GM21526 (cell line): ENCODE measurements around the gene HYPK.
"Not testable (repeated sequence)": the region's sequence is repeated elsewhere in the genome, so short reads cannot be mapped to it uniquely, and the experiment has no call there.

Experiments used
- ATAC-seq: cut with Tn5 transposase; IDR thresholded peaks from one replicate; pipeline ENCODE4 v1.9.1; 2021; ENCODE audit warnings: moderate library complexity; ENCODE audit not compliant: unreplicated experiment, low FRiP score

Gene HYPK

DNA sequence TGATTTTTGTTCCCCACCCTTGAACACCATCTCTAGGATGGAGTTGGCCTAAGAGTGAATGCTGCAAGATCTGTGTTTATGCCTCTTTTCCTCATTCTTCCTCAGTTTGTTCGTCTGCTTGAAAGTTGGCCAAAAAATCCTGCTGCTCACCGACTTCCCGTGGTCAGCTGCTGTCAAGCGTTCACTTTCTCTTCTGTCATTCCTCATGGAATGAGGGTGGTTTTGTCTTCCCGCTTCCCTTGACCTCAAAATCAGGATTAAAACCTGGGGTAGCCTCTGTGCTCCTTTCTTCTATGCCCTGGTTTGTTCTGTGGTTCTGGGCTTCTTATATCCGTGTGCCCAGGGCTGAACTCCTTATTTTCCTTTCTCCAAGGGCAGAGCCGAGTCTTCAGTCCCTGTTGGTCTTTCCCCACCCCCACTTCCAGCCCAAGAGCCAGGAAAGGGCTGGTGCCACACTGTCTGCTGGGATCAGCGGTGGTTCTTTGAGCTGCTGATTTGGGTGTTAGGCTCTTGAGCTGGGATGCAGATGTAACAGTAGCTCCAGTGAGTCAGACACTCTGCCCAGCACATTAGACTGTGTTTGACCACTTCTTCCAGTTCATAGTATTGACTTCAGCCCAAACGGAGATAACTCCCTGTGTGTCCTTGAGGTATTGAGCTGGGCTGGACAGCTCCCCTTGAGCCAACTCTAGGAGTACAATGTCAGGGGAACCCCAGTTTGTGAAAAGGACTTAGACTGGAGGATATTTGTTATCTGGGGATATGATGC lies 5.9 kb upstream of the HYPK start:
- ATAC-seq: no peak

DNA sequence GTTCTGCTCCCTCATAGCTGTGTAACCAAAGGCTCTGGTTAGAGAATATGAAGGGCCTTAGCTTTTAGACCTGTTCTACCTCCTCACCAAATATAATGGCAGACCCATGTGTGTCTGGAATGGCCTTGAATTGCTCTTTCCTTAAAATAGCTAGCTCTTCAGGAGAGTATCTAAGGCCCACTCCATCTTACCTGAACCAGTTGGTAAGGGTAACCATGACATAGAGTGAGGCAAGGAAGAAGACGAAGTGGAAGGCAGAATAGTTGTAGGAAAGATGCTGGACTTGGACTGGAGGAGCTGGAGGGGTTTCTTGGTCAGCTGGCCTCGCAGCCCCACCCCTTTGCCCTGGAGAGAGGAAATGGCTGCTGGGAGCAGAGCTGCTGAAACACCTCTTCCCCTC lies 5.2 kb upstream of the HYPK start:
- ATAC-seq: no peak

DNA sequence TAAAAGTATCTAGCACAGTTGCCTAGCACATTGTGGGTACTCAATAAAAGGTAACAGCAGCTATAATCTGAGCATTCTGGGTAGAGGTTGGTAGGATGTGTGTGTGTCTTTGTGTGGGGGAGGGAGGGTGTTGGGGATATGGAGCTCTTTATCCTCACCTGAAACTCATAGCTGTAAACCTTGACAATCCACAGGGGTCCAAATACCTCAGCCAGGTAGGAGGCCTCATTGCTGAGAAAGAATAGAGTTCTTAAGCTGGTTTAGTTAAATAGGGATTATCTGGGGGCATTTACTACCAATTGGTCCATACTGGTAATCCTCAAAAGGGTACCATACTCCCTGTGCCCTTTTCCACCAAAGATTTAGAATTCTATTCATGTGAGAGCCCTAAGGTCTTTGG lies 4.4 kb upstream of the HYPK start:
- ATAC-seq: no peak

DNA sequence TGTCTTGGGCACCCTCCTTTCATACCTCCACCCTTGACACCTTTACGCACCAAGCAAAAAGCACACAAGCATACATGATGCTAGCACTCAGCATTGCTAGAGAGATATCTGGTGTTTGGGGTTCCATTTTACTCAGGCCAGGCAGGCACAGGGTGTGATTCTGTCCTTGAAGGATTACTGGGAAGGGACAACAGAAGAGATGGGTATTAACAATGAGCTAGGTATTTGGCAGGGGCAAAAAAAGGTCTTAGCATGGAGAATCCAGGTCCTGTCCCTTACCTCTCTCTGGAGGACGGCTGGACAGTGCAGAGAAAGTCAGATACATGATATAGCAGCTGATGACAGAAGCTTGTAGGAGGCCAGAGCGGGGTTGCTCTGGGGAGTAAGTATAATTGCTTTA lies 3.8 kb upstream of the HYPK start:
- no peak for ATAC-seq

DNA sequence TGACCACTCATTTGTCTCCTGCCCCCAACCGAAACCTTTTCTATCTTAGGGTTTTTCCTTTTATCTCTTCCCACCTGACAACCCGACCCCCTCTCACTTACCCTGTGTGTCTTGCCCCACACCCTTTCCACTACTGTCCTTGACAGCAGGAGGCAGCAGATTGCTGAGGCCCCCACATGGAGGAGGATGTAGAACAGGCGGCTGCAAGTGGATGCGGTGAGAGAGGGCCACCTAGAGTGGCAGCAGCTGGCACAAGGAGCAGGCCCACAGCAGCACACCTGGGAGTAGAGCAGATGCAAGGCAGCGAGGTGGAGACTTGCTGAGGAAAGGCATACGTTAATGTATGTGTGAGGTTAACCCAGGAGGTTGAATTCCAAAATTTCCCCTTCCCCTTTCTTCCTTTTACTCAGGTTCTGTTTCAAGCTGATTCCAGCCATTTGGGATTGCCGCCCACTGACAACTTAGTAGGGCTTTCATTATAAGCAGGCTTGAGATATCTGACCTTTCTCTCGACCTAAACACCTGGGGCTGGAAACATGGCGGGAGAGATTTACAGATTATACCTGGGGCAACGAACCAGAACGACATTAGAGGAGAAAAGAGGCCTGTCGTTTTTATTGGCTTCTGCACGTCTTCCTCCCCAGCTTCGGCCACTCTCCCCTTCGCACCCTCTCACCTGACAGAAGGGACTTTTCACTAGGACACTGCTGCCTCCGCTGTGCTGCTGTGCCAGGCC lies 1.0 kb upstream of the HYPK start:
- ATAC-seq: no peak

DNA sequence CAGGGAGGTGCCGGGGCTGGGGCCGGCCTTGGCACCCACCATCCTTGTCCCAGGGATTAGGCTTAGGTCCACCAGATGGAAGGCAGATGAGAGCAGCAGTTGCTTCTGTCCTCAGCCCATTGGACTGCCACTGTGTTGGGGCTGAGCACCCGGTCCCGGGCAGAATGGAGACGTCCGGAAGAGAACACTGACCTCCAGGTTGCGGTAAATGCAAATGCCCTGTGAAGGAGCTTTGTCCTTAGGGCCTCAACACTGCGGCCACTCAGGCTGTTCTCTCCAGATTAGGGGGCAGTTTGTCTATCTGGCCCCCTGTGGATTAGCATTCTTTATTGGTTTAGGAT lies 484 bp upstream of the HYPK start, which contains the start of gene SERINC4:
TSS of gene SERINC4 (minus strand) at position 276 of the 341 bp plus-strand sequence. CDS start at position 42, 234 bp downstream.
- ATAC-seq: no peak

DNA sequence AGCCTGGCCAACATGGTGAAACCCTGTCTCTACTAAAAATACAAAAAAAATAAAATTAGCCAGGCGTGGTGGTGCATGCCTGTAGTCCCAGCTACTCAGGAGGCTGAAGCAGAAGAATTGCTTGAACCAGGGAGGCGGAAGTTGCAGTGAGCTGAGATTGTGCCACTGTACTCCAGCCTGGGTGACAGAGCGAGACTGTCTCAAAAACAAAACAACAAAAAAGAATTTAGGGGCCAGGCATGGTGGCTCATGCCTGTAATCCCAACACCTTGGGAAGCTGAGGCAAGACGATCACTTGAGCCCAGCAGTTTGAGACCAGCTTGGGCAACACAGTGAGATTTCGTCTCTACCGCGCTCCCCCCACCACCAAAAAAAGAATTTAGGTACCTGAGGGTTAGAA lies 2.3 kb downstream of the HYPK start:
- ATAC-seq: not testable (repeated sequence)

DNA sequence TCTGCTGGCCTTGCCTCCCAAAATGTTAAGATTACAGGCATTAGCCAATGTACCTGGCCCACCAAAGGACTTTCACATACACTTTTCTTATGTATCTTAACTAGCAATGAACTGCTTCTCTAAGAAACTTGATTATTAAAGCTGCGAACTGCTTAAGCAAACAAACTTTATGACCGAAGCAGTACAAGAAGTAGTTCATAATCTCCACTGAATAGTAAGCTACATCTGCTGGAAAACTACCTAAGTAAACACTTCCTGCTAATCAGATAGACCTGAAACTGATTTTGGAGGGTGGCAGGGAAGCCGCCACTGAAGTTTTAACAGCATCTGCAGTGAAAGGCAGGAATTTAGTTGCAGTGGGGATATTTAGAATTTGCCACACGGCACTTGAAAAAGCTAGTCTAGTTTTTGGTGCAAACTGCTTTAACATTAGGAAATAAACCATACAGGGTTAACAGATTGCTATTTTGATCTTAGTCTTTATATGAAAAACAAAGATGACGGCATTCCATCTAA lies 8.1 kb downstream of the HYPK start:
- ATAC-seq: no peak

DNA sequence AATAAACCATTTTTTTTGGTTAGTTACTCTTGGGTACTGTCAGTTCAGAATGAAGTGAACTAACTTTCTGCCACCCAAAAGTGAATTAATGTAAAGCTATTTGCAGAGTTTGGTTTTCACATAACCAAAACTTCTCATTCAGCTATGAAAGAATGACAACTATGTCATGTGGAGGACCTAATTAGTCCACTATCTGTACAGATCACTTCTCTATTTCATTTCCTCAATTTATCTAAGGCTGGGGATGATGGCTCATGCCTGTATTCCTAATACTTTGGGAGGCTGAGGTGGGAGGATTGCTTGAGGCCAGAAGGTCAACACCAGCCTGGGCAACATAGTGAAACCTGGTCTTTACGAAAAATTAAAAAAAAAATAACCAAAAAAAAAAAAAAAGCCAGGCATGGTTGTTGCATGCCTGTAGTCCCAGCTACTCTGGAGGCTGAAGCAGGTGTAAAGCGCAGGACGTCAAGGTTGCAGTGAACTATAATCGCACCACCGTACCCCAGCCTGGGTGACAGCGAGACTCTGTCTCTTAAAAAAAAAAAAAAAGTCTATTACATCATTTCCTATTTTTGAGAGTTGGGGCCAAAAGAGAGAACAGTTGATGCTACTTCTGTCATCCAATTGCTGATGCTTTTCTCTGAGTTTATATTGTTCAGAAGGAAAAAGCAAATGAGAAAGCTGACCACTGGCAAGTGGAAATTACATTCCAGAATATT lies 8.7 kb downstream of the HYPK start:
- peak; percentile 54 for ATAC-seq

DNA sequence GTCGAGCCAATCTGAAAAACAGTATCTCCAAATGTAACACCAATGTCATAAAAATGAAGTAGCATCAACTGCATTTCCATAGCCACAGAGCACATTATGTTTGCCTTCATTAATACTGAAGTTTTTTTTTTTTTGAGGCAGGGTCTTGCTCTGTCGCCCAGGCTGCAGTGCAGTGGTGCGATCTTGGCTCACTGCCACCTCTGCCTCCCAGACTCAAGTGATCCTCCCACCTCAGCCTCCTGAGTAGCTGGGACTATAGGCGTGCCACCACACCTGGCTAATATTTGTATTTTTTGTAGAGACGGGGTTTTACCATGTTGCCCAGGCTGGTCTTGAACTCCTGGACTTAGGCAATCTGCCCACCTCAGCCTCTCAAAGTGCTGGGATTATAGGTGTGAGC lies 14.7 kb downstream of the HYPK start:
- ATAC-seq: not testable (repeated sequence)

DNA sequence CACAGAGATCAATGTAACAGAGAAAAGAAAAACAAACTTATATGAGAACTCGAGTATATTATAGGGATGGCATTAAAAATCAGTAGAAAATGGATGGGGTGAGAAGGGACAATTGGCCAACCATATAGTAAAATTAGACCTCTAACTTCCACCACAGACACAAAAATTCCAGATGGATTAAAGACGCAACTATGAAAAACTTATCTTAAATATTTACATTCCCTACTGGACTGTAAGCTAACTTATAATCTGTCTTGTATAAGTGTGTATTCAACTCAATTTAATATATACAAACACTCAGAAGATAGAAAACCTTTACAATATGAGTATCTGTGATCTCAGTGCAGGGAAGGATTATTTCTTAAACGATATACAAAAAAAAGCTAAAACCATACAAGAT lies 21.1 kb downstream of the HYPK start:
- ATAC-seq: no peak

DNA sequence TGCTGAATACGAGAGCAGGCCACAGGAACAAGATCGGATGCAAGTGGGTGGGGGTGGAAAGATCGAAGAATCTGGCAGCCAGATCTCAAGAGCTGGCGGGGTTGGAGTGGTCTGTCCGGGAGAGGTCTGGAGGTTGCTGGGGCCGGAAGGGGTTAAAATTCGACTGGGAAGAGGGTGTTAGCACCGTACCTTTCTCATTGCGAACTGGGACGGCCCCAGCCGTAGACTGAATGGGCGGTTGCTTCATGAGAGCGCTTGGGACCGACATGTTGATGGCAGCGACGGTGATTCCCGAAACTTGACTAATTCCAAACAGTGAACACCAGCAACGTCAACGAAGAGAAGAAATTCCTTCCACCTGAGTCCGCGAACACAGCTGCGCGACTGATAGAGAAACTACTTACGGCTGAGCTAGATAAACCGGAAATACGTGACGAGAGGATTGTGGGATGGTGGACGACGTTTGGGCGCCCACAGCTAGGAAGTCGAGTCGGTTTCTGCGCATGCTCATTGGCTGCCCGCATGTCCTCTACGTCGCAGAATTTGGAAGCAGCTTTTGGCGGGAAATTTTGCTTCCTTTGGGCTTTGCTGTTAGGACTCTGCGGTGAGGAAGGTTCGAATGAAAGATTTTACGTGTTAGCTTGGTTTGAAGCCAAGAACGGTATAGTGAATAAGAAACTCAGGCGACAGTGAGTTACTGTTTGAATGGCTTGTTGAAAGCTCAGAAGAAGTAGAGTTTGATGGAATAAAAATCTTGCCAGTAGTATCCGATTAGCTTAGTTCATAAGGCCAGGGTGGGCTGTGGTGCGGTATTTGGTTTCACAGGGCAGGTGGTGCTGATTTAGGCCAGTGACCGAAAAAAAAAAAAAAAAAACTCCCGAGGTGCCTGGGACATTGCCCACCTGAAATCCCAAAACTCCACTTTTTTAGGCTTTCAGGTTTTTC lies 24.2 kb downstream of the HYPK start, which contains the start of gene MFAP1:
TSS of gene MFAP1 (minus strand) at position 389 of the 945 bp plus-strand sequence. CDS start at position 268, 121 bp downstream.
- ATAC-seq: peak; percentile 61

DNA sequence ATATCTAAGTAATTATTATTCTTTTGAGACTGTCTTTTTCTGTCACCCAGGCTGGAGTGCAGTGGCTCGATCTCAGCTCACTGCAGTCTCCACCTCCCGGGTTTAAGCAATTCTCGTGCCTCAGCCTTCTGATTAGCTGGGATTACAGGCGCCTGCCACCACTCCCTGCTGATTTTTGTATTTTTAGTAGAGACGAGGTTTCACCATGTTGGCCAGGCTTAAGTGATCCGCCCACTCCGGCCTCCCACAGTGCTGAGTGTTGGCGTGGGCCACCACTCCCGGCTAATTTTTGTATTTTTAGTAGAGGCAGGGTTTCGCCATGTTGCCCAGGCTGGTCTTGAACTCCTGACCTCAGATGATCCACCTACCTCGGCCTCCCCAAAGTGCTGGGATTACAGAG lies 24.9 kb downstream of the HYPK start:
- ATAC-seq: not testable (repeated sequence)

DNA sequence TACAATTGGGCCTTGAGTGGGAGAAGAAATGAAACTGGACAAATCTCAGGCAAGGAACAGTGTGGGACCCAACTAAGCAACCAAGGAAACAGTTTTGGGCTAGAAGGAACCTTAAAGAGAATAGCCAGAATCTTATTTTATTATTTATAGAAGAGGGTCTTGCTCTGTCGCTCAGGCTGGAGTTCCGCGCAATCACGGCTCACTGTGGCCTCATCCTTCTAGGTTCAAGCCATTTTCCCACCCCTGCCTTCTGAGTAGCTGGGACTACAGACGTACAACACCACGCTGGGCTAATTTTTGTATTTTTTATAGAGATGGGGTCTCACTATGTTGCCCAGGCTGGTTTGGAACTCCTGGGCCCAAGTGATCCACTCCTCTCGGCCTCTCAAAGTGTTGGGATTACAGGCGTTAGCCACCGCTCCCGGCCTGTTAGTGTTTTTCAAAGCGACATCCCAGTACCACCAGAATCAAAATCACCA lies 25.7 kb downstream of the HYPK start:
- no peak for ATAC-seq

DNA sequence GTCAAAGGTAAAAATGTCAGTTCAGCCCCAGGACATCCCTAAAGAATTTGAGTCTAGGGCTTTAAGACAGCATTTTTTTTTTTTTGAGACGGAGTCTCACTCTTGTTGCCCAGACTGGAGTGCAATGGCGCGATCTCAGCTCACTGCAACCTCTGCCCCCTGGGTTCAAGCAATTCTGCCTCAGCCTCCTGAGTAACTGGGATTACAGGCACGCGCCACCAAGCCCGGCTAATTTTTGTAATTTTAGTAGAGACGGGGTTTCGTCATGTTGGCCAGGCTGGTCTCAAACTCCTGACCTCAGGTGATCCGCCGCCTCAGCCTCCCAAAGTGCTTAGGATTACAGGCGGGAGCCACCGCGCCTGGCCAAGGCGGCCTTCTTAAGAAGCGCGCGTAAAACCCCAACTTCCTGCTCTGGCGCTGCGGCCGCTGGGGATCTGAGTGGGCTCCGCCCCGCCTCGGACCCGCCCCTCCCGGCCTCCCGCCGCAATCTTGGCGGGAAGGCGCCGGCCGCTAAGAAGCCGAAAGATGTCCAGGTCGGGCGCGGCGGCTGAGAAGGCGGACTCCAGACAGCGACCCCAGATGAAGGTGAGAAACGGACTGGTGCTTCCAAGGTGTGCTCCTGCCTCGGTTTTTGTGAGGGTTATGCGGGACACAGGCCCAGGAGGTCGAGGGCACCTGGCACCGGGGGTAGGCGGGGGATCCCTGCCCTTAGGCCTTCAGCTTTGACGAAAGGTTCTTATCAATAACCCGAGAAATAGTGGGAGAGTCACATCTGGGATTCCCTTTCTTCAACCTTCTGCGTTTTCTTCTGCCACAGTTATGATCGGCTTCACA lies 26.3 kb downstream of the HYPK start, which contains the start of gene WDR76:
TSS of gene WDR76 (plus strand) at position 495 of the 834 bp plus-strand sequence. CDS start at position 526, 31 bp downstream.
- peak; percentile 60 for ATAC-seq

DNA sequence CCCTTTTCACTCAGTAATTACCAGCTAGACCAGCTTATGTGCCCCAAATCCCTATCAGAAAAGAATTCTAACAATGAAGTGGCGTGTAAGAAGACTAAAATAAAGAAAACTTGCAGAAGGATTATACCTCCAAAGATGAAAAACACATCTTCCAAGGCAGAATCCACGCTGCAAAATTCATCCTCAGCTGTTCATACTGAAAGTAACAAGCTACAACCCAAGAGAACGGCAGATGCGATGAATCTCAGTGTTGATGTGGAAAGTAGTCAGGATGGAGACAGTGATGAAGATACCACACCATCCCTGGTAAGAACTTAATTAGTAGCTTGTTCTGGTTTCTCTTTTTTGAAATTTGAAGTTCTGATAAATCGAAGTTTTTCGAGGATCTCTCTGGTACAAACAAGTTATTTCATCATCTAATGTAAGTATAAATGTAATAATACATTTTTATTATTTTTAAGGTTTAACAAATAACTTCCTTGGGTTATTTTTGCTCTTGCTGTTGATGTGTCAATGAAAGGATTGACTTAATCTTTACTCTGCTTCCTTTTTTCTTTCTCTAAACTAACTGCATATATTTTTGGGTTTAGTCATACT lies 27.8 kb downstream of the HYPK start:
- no peak for ATAC-seq

DNA sequence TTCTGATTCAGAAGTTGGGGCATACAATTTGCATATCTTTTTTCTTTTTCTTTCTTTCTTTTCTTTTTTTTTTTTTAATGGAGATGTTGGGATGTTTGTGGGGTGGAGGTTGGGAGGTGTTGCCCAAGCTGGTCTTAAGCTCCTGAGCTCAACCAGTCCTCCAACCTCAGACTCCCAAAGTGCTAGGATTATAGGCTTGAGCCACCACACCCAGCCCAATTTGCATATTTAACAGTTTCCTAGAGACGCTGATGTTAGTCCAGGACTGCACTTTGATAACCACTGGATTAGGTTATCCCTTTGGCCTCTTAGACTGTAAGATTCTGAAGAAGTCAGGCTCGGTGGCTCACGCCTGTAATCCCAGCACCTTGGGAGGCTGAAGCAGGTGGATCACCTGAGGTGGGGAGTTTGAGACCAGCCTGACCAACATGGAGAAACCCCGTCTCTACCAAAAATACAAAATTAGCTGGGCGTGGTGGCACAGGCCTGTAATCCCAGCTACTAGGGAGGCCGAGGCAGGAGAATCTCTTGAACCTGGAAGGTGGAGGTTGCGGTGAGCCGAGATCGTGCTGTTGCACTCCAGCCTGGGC lies 29.6 kb downstream of the HYPK start:
- not testable (repeated sequence) for ATAC-seq

DNA sequence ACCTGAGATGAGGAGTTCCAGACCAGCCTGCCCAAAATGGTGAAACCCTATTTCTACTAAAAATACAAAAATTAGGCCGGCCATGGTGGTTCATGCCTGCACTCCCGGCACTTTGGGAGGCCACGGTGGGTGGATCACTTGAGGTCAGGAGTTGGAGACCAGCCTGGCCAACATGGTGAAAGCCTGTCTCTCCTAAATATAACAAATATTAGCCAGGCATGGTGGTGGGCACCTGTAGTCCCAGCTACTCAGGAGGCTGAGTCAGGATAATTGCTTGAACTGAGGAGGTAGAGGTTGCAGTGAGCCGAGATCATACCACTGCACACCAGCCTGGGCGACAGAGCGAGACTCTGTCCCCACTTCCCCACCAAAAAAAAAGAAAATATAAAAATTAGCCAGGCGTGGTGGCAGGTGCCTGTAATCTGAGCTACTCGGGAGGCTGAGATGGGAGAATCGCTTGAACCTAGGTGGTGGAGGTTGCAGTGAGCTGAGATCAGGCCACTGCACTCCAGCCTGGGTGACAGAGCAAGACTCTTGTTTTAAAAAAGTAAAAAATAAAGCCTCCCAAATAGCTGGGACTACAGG lies 30.4 kb downstream of the HYPK start:
- ATAC-seq: not testable (repeated sequence)
